SW480 (cell line): ENCODE results near the gene KRTAP12-2.
A peak's percentile ranks its signal among the peaks of the same experiment; 100 is the strongest.
"Not testable (repeated sequence)": the region's sequence is repeated elsewhere in the genome, so short reads cannot be mapped to it uniquely, and the experiment has no call there.

Source experiments
- DNase-seq: peaks from one replicate; pipeline ENCODE4 v3.0.0-alpha.2; 2016; ENCODE audit warnings: low spot score

The KRTAP12-2 gene

DNA sequence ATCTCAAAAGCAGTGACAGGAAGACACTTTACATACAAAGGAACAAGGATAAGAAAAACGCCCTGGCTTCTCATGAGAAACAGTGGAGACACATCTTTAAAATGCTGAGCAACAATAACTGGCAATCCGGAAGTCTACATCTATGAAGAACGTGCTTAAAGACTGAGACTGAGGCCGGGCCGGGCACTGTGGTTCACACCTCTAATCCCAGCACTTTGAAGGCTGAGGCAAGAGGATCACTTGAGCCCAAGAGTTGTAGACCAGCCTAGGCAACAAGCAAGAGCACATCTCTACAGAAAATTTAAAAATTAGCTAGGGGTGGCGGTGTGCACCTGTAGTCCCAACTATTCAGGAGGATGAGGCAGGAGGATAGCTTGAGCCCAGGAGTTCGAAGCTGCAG is 17.4 kb upstream of the KRTAP12-2 start:
- DNase-seq: no peak

DNA sequence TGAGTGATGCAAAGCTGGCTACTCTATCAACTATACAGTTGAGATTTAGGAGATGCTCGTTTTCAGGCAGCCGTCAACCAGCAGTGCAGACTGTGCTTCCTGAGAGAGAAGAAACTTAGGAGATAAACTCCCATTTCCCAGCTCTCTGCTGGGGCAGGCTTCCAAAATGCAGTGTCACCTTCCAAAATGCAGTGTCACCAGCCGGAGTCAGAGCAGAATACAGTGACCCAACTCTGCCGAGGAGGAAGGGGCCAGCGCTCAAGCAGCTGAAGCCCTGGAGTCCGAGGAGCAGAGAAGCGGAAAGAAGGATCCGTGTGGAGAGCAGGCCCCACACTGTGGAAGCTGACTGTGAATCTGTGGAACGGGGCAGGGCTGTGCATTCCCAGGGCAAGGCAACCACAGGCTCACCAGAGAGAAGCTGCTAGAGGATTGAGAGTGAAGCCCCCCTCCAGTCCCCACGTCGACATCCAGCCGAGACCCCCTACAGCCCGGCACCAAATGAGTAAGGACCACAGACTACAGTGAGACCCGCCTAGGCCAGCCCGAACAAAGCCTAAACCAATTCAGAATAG is 15.9 kb upstream of the KRTAP12-2 start:
- no peak for DNase-seq

DNA sequence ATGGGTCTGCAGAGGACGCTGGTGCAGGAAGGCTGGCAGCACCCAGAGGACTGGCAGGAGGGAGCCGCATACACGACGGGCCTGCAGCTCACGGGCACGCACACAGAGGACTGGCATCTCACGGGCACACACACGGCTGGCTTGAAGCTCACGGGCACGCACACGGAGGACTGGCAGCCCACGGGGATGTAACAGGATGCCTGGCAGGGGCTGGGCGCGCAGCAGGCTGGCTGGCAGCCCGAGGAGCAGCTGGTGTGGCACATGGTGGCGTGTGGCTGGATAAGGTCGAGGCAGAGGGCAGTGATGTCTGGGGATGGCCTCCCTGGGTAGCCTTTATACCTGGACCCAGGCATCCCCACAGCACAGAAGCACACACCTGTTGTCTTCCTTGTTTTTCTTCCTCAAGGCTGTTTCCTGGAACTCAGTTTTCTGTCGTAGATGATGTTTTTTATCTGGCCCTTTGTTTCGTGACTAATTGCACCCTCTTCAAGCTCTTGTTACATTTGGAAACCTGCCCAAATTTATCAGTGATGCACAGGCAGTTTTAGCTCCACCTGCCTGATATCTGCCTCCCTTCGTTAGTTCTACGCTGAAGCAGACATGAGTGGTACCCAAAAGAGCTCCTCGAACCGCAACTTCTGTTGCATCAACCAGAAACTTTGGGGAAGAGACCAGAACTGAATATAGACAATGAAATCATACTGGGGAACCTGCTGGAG is 15.3 kb upstream of the KRTAP12-2 start, which contains the start of gene KRTAP12-1:
KRTAP12-1 (minus strand) TSS at position 303 of the 719 bp plus-strand sequence; CDS start at position 263, 40 bp downstream.
- no peak for DNase-seq

DNA sequence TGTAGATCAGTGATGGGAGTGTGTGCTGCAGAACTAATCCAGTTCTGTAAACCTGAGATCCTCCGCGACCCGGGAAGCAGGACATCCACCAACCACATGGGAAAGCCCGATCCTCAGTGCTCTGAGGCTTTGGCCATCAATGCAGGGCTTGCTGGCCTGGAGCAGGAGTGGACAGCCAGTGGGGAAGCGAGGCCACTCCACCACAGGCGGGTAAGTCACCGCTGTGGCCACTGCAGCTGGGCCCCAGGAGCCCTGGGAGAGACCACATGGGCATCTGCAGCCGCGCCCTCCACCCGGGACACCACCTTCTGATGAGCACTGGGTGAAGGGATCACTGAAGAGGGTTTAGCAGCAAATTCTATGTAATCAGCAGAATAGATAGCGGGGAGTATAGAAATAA is 14.4 kb upstream of the KRTAP12-2 start:
- no peak for DNase-seq

DNA sequence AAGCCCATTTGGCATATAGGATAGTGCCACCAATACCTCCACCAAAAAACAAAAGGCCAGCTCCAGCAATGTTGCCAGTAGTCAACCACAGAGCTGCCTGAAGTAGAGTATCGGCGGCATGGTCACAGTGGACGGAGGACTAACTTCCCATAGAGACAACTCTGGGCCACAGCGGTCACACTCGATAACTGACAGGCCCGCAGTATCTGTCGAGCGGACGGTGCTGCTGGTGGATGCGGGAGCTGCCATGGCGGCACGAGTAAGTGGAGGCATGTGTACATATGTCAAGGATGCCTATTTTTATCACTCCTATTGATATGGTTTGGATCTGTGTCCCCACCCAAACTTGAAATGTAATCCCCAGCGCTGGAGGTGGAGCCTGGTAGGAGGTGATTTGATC is 11.2 kb upstream of the KRTAP12-2 start:
- DNase-seq: no peak

DNA sequence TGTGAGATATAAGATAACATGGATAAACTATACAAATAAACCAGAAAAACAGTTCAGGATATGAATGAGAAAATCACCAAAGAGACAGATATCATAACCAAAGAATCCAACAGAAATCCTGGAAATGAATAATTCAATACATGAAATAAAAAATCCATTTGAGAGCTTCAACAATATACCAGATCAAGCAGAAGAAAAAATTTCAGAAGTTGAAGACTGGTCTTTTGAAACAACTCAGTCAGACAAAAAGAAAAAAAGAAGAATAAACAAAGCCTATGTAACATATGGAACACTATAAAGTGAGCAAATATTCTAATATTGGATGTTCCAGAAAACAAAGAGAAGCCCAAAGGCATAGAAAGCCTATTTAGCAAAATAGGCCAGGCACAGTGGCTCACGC is 5.2 kb upstream of the KRTAP12-2 start:
- DNase-seq: no peak

DNA sequence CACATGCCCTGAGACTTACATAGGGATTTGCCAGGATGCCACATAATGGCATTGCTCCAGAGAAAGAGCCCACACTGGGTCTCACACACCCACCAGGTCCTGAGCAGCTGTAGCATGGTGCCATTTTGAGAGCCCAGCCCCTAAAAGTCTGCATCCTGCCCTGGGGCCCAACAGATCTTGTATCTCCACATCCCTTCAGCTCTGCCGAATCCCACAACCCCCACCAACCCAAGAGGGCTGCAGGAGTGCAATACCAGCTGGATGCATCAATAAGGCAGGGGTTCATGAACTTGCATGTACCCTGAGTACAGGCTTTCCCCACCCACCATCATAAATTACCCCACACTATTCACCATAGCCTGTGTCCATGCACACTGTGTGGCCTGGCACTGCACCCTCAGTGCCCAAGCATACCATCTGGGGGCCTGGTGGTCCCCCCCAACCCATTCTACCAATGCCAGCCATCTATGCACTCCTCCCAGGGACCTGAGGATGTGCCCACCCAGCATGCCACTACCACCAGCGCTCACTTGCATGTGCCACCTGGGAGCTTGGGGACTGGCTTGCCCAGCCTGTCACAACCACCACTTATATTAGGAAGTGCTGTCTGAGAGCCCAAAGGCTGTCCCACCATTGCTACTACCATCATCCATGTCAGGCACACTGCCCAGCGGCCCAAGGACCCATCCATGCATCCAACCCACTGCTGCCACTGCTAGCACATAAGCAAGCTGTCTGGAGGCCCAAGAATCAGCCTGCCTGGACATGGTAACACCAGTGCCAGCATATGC is 4.1 kb upstream of the KRTAP12-2 start:
- DNase-seq: no peak

DNA sequence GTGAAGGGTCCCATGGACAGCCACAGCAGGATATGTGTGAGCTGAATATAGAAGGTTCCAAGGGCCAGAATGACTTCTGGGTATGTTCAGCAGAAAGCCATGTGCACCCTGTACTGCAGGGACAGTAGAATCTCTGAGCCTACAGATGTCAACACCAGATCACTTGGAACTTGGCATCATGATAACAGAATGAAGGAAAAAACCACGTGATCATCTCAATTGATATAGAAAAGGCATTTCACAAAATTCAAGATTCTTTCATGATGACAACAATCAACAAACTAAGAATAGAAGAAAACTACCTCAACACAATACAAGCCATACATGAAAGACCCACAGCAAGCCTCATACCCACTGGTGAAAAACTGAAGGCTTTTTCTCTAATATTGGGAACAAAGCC is 885 bp upstream of the KRTAP12-2 start:
- DNase-seq: no peak

DNA sequence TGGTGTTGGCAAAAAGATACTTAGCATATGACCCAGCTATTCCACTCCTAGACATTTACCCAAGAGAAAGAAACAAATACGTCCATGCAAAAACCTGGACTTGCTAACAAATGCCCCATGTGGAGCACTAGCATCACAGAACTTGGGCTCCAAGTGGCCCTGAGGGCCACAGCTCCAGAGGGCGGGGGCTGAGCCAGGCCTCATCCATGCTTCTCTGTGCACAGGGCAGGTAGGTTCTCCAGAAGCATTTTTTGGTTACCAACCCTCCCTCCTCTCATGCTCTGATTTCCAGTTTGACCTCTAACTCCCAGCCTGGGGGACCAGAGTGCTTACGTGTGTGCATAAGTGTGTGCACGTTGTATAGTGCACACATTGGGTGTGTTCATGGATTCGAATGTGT is 2.0 kb downstream of the KRTAP12-2 start:
- no peak for DNase-seq

DNA sequence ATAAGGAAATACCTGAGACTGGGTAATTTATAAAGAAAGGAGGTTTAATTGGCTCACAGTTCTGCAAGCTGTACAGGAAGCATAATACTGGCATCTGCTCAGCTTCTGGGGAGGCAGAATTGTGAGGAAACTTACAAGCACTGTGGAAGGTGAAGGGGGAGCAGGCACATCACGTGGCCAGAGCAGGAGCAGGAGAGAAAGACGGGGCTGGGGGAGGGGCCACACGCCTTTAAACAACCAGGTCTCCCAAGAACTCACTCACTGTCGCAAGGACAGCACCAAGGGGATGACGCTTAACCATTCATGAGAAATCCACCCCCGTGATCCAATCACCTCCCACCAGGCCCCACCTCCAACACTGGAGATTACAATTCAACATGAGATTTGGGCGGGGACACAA is 5.2 kb downstream of the KRTAP12-2 start:
- not testable (repeated sequence) for DNase-seq

DNA sequence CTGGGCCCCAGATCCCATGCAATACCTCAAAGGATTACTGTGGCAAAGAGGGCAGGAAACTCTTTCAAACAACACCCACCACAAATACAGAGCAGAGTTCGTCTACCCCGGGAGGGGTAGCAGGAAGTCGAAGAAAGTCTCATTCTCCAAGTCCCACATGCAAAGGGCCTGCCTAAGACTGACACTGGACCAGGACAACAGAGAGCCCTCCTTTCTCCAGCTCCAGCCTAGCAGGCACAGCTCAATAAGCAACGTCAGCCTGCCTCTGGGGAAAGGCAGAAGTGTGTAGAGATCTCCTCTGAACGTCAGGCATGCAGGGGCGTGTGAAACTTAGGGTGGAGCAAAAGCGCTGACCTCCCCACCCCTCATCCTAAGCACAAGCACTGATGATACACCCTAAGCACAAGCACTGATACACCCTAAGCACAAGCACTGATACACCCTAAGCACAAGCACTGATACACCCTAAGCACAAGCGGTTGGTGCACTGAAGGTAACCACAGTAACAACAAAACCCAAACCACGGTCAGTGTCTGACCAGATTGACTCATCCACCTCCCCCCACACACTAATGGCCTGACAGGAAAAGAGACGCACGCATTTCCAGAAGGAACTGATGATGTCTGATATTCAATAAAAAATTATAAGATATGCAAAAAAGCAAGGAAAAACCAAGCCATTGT is 7.7 kb downstream of the KRTAP12-2 start:
- peak; percentile 41 for DNase-seq

DNA sequence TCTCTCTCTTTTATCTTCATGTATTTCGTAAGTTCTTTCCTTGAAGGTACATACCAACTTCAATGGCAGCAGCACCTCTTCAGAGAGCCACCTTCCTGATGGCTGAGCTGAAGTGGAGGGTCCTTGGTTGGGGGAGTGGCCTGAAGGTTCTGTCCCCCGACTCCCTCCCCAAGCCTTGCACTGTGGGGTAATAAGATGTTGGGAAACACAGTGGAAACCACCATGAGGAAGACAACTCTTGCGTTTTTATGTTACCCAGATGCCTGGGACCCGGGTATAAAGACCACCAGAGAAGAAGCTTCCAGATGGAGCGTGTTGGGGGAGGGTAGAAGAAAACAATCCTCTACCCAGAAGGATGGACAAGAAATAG is 8.2 kb downstream of the KRTAP12-2 start:
- no peak for DNase-seq

DNA sequence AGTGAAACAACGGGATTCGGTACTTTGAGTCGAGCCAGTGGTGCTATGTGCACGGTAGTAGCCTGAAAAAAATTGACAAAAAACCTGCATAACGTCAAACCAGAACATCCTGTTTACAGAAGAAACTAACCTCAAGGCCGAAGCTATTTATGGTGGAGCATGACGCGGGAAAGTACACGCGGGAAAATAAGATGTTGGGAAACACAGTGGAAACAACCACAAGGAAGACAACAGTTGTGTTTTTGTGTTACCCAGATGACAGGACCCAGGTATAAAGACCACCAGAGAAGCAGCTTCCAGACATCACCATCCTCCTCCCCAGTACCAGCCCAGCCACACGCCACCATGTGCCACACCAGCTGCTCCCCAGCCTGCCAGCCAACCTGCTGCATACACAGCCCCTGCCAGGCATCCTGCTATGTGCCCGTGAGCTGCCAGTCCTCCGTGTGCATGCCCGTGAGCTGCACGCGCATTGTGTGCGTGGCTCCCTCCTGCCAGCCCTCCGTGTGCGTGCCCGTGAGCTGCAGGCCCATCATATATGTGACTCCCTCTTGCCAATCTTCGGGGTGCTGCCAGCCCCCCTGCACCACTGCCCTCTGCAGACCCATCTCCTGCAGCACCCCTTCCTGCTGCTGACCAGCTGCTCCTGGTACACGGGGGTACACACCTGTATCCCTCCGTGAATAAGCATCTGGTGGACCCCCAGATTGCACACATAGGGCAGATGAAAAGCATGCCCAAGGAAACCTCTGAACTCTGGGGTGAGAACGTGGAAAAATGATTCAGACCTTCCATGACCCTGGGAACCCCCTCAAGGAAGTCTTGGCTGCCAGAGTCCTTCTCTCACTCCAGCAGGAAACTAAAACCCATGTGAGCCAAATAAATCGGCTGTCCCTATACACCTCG is 8.8 kb downstream of the KRTAP12-2 start, which contains the start of gene KRTAP12-3:
KRTAP12-3 (plus strand) TSS at position 298 of the 906 bp plus-strand sequence; CDS start at position 346, 48 bp downstream.
- no peak for DNase-seq

DNA sequence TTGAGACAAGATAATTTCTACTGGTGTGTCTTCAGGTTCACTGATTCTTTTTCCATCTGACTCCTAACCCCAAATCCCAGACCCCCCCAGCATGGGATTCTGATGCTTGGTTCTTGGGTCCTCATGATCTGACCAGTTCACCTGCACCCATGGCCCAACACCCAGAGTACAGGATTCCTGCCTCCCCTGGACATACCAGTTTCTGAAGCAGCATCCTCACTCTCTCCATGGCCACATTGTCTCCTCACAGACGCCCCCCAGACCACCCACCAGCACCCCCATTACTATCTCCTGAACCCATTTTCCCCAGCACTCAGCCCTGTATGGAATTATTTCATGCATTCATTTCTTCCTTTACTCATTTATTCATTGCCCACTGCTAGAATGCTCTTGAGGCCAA is 9.9 kb downstream of the KRTAP12-2 start:
- DNase-seq: no peak

DNA sequence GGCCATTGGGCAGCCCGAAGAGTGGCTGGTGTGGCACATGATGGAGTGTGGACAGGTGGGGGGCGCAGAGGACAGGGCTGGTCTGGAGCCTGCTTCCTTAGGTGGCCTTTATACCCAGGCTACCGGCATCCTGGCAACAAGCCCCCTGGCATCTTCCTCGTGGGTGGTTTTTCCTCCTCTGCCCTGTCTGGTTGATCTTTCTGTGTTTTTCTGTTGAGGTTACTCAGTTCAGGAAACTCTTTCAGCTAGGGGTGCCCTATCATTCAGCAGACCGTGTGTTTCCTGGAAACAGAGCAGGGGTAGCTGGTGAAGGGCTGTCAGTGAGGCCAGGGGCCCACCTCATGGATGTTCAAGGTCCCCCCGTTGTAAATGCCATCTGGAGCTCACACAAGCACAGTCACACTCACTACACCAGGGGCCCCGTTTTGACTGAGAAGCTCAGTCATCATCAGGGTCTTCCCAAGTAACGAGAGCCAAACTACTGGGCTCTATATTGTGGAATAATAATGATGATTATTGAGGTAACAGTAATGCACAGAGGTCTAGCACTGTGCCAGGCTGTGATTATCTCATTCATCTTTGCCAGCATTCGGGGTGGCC is 12.1 kb downstream of the KRTAP12-2 start, which contains the start of gene KRTAP12-4:
KRTAP12-4 (minus strand) TSS at position 84 of the 600 bp plus-strand sequence; CDS start at position 39, 45 bp downstream.
- DNase-seq: no peak

DNA sequence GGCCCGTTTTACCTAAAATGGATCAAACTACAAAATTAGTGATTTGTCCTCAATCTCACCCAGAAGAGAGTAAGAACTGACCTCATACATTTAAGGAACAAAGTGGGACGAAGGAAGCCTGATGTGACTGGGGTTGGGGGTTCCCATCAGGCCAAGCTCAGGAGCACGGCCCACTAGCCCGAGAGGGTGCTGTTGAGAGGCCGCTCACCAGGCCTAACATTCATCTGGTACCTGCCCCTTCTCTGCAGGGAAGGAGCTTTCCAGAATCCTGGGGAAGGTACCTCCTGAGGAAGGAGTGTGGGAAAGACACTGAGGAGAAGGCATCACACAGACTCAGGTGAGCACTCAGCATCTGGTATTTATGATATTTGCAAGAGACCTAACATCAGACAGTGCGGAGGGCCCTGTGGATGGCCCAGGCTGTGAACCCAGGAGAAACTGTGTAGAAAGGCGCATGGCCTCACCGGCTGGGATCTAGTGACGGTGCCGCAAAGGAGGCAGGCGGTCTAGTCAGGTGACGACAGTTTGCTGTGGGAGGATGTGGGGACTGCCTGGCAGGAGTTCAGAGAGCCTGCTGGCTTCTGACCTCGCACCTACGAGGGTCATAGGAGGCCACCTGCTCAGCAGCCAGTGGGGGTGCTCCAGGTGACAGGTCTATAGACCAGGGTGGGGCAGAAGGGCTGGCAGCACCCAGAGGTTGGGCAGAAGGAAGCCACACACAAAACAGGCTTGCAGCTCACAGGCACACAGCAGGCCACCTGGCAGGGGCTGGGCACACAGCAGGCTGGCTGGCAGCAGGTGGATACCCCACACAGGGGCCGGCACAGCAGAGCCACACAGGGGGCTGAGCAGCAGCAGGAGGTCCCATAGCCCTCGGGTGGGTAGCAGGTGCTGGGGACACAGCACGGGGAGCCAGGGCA is 12.8 kb downstream of the KRTAP12-2 start:
- no peak for DNase-seq

DNA sequence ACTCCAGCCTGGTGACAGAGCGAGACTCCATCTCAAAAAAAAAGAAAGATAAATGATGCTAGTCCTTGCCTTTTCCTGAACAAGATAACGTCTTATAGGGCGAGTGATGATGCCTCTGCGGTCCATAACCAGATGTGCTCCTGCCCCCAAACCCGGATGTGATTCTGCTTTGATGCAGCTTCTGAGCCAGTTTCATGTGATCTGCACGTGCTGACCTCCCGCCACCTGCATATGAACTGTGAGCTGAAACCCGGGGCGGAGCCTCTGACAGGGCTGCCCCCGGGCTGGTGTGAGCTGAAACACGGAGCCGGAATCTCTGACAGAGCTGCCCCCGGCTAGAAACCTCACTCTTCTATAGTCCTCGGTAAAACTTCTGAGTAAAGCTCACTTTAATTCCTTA is 13.6 kb downstream of the KRTAP12-2 start:
- DNase-seq: no peak

DNA sequence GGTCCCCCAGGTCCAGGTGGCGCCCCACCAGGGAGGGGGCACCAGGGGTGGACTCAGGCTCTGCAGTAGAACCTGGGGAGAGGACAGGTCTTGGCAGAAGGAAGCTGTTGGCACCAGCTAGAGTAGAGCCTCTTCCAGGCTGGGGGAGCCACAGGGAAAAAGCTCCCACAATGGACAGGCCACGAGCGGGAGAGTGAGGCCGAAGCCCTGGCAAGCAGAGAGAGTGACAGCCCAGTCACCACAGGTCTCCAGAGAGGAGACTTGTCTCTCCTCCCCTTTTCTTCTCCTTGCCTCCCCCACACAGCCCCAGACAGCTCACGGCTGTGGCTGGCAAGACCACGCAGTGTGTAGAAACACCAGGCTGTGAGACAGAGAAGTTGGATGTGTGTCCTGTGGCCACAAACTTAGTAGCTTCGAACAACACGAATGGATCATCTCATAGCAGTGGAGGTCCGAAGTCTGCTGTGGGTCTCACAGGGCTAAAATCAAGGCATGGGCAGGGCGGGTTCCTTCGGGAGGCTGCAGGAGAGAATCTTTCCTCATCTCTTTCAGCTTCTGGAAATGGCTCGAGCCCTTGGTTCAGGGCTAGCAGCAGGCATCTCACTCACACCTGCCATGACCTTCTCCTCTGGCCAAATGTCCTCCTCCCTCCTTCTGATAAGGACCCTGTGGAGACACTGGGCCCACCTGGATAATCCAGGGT is 15.6 kb downstream of the KRTAP12-2 start:
- no peak for DNase-seq
